Tibial nerve (tissue), 4 donors: ENCODE data around the gene MUC2. TPM values are rescaled to one million over a fixed set of nuclear protein-coding genes. Genes with fewer than 3 reads are reported as not detected.

Source experiments
- DNase-seq, 2 donors: peaks; one replicate each; pipeline ENCODE4 v3.0.0-alpha.2; 2019; ENCODE audit warnings: low spot score in 2 of 2
- H3K27ac ChIP-seq, 4 donors: fragments of 200-600 bp; sonication (generic) in 3 of 4; one replicate each; pipeline ENCODE4 v1.5.1; 2017 to 2019; ENCODE audit warnings: mild to moderate bottlenecking in 1 of 4
- H3K27me3 ChIP-seq, 2 donors: fragments of 200-600 bp; sonication (generic) in 1 of 2; one replicate each; pipeline versions ENCODE4 v1.5.1 to v1.6.0; 2017 to 2019
- H3K36me3 ChIP-seq, 3 donors: fragments of 200-600 bp; sonication (generic); one replicate each; pipeline ENCODE4 v1.5.1; 2018 to 2019
- H3K4me1 ChIP-seq, 4 donors: fragments of 200-600 bp; sonication (generic) in 3 of 4; one replicate each; pipeline ENCODE4 v1.5.1; 2017 to 2019
- H3K4me3 ChIP-seq, 4 donors: fragments of 200-600 bp; sonication (generic) in 3 of 4; one replicate each; pipeline ENCODE4 v1.5.1; 2017 to 2019; ENCODE audit warnings: mild to moderate bottlenecking in 1 of 4, moderate library complexity in 1 of 4
- H3K9me3 ChIP-seq, 4 donors: fragments of 200-600 bp; sonication (generic) in 3 of 4; one replicate each; pipeline ENCODE4 v1.5.1; 2017 to 2019
- EP300 ChIP-seq, 2 donors: sonication (generic); formaldehyde crosslinking; IDR thresholded peaks; one replicate each; pipeline ENCODE4 v1.6.1; 2017; ENCODE audit warnings: antibody characterized with exemption in 2 of 2, mild to moderate bottlenecking in 1 of 2
- POLR2A ChIP-seq, 2 donors: fragments of 450-650 bp; IDR thresholded peaks; one replicate each; pipeline ENCODE4 v1.6.1; 2017; ENCODE audit warnings: antibody characterized with exemption in 2 of 2, mild to moderate bottlenecking in 2 of 2, moderate library complexity in 2 of 2
- WGBS, 2 donors: methylation state at CpG; one replicate each; pipeline ENCODE4 v1.1.5; 2018; 5-methylcytosine and 5-hydroxymethylcytosine counted together
- total RNA-seq, 4 donors: library from RNA; depleted of rRNA; stranded (reverse); fragments of >200 nt; gene quantifications; one replicate each; pipeline ENCODE4 v1.1.0, GENCODE V29; 2016
- TF ChIP-seq, protein P1 (sequence below), 5 experiments: fragments of 200-600 bp in 3 of 5; fragments of 450-650 bp in 2 of 5; sonication (generic) in 3 of 5; IDR thresholded peaks; one replicate each; pipeline ENCODE4 v1.5.1; 2016 to 2019; ENCODE audit warnings: antibody characterized with exemption in 5 of 5, mild to moderate bottlenecking in 3 of 5, moderate library complexity in 2 of 5

The MUC2 gene
- total RNA-seq, 4 donors from 2014 or later: not detected

DNA sequence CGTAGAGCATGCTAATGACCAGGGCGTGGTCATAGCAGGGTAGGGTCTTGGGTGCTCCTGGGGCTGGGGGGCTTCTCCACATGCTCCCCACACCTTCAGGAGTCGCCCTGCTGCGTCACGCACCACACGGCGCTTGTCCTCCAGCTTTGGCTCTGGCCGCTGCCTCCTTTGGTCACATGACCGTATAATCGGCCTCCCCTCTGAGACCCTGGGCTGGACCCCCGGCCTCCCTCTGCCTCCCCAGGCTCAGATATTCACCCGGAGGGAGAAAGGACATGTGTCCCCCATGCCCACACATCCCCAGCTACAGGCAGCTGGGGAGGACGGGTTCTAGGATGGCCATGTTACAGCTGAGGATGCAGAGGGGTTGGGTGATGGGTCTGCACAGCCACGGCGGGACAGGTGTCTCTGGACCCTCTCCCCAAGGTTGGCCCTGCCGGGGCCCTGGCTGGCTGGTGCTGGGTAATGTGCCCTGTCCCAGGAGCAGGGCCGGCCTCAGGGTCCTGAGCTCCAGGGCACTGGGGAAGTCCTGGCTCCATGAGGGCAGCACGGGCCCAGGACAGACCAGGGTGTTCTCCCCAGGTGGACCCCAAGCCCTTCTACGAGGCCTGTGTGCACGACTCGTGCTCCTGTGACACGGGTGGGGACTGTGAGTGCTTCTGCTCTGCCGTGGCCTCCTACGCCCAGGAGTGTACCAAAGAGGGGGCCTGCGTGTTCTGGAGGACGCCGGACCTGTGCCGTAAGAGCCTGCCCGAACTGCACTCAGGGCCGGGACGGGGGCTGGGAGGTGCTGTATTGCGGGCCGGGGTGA, 14.5 kb downstream of the MUC2 start:
- DNase-seq: no peak

DNA sequence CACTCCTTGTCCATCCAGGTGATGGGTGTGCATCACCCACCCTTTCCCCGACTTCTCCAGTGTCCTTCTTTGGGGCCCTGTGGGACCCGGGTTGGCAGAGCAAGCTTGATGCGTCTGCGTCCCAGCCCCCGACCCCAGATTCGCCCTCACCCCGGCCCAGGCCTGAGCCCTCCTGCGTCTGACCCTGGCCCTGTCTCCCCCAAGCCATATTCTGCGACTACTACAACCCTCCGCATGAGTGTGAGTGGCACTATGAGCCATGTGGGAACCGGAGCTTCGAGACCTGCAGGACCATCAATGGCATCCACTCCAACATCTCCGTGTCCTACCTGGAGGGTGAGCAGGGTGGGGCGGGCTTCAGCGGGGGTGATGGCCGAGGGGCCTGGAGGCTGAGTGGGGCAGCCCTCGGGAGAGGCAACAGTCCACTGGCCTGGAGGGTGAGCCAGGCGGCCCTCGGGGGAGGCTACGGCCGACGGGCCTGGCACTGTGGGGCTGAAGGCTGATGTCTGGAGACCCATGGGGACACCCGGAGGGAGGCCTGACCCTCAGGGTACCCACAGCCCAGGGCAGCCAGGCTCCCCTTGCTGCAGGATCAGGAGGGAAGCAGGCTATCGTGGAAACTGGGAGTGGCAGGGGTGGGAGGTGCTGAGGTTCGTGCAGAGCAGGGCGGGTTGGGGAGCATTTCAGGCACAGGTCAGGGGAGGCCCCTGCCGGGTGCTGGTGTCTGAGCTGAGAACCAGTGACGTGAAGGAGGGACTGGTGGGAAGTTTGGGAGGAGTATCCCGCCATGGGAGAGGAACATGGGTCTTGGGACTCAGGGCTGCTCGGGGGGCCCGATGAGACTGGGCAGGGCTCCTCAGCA, 15.3 kb downstream of the MUC2 start:
- DNase-seq: no peak
- H3K27me3 ChIP-seq: no peaks in the 10 kb centered on the region

More for the DNA sequence above, 14.5 kb downstream of the MUC2 start:
- H3K36me3 ChIP-seq: no peaks in the 10 kb centered on the region
- no peaks in the 10 kb centered on the region for H3K4me1 ChIP-seq
- no peak overlapping the region for H3K4me3 ChIP-seq
- no peaks in the 10 kb centered on the region for H3K9me3 ChIP-seq
- 91 to 97% methylated on average over 13 to 27 of the region's 33 CpGs for WGBS, 2 donors
- TF ChIP-seq, protein P1, sequence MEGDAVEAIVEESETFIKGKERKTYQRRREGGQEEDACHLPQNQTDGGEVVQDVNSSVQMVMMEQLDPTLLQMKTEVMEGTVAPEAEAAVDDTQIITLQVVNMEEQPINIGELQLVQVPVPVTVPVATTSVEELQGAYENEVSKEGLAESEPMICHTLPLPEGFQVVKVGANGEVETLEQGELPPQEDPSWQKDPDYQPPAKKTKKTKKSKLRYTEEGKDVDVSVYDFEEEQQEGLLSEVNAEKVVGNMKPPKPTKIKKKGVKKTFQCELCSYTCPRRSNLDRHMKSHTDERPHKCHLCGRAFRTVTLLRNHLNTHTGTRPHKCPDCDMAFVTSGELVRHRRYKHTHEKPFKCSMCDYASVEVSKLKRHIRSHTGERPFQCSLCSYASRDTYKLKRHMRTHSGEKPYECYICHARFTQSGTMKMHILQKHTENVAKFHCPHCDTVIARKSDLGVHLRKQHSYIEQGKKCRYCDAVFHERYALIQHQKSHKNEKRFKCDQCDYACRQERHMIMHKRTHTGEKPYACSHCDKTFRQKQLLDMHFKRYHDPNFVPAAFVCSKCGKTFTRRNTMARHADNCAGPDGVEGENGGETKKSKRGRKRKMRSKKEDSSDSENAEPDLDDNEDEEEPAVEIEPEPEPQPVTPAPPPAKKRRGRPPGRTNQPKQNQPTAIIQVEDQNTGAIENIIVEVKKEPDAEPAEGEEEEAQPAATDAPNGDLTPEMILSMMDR (IDR thresholded peaks at IDR 0.05): no peak
- TF ChIP-seq POLR2A (IDR thresholded peaks at IDR 0.05) (no peak), EP300 (IDR thresholded peaks at IDR 0.05) (no peak)
- no peak overlapping the region for H3K27ac ChIP-seq
- no peaks in the 10 kb centered on the region for H3K27me3 ChIP-seq

DNA sequence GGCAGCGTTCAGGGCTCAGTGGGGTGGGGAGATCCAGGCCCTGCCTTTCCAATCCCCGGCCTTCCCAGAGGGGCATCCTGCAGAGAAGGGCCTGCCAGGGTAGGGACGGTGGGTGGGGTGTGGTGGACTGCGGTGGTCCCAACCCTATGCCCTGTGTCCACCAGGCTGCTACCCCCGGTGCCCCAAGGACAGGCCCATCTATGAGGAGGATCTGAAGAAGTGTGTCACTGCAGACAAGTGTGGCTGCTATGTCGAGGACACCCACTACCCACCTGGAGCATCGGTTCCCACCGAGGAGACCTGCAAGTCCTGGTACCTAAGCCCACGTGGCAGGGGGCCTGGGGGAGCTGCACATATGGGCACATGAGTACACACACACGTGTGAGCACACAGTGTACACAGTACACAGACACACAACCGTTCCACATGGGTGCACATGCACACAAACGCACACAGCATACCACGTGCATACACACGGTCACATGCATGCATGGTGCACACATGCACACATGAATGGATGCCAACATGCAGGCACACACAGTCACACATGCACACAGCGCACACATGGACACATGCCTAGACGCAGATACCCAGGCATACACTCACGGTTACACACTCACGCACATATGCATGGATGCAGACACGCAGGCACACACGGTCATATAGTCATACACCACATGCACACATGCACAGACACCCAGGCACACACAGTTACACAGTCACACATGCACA, 16.1 kb downstream of the MUC2 start:
- H3K27me3 ChIP-seq: no peaks in the 10 kb centered on the region
- H3K9me3 ChIP-seq: no peaks in the 10 kb centered on the region
- 85 to 88% methylated on average over 11 to 20 of the region's 20 CpGs for WGBS, 2 donors
- TF ChIP-seq POLR2A (IDR thresholded peaks at IDR 0.05) (no peak), EP300 (IDR thresholded peaks at IDR 0.05) (no peak)
- TF ChIP-seq, protein P1 (IDR thresholded peaks at IDR 0.05): no peak
- no peak overlapping the region for H3K27ac ChIP-seq
- no peaks in the 10 kb centered on the region for H3K4me1 ChIP-seq
- H3K4me3 ChIP-seq: no peak overlapping the region
- H3K36me3 ChIP-seq: no peaks in the 10 kb centered on the region
- DNase-seq: no peak

More for the DNA sequence above, 15.3 kb downstream of the MUC2 start:
- no peaks in the 10 kb centered on the region for H3K36me3 ChIP-seq
- 78 to 87% methylated on average over 31 of the region's 31 CpGs for WGBS, 2 donors
- H3K4me1 ChIP-seq: no peaks in the 10 kb centered on the region
- H3K4me3 ChIP-seq: no peak overlapping the region
- no peak overlapping the region for H3K27ac ChIP-seq
- H3K9me3 ChIP-seq: no peaks in the 10 kb centered on the region
- TF ChIP-seq, protein P1 (IDR thresholded peaks at IDR 0.05): no peak
- TF ChIP-seq POLR2A (IDR thresholded peaks at IDR 0.05) (no peak), EP300 (IDR thresholded peaks at IDR 0.05) (no peak)

DNA sequence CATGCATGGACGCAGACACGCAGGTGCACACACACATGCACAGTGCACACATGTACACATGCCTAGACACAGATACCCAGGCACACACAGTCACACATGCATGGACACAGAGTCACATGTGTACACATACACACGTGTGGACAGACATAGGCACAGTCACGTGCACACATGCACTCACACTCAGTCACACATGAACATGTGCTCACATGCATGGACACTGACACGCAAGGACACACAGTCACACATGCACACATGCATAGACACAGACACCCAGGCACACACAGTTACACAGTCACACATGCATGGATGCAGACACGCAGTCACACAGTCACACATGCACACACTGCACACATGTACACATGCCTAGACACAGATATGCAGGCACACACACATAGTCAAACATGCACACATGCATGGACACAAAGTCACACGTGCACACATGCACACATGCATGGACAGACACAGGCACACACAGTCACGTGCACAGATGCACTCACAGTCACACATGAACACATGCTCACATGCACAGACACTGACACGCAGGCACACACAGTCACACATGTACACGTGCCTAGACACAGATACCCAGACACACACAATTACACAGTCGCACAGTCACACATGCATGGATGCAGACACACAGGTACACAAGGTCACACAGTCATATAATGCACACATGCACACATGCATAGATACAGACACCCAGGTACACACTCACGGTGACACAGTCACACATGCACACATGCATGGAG, 16.8 kb downstream of the MUC2 start:
- TF ChIP-seq, protein P1 (IDR thresholded peaks at IDR 0.05): no peak
- TF ChIP-seq EP300 (IDR thresholded peaks at IDR 0.05) (no peak), POLR2A (IDR thresholded peaks at IDR 0.05) (no peak)
- H3K27me3 ChIP-seq: no peaks in the 10 kb centered on the region
- no peaks in the 10 kb centered on the region for H3K36me3 ChIP-seq
- DNase-seq: no peak
- H3K4me3 ChIP-seq: no peak overlapping the region
- no peaks in the 10 kb centered on the region for H3K4me1 ChIP-seq
- no peaks in the 10 kb centered on the region for H3K9me3 ChIP-seq
- no peak overlapping the region for H3K27ac ChIP-seq
- WGBS, 2 donors: 79 to 87% methylated on average over 10 to 12 of the region's 12 CpGs
